ENCODE results near the gene LIN54.

DNA sequence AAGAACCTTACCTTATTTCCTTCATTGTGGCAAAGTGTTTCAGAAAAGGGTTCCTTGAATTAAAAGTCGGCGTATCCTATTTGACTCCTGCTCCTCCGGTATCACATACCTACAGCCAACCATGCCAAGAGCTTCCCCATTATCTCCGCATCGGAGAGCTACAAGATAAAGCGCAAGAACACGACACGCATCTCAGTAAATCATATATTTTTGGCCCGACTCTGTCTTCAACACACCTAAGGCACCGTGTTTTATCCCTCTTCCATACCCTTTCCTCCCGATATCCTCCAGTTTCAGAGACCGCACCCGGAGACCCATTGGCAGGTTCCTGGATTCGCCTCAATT is 110.6 kb downstream of the LIN54 start:
- TF ChIP-seq, protein P1, sequence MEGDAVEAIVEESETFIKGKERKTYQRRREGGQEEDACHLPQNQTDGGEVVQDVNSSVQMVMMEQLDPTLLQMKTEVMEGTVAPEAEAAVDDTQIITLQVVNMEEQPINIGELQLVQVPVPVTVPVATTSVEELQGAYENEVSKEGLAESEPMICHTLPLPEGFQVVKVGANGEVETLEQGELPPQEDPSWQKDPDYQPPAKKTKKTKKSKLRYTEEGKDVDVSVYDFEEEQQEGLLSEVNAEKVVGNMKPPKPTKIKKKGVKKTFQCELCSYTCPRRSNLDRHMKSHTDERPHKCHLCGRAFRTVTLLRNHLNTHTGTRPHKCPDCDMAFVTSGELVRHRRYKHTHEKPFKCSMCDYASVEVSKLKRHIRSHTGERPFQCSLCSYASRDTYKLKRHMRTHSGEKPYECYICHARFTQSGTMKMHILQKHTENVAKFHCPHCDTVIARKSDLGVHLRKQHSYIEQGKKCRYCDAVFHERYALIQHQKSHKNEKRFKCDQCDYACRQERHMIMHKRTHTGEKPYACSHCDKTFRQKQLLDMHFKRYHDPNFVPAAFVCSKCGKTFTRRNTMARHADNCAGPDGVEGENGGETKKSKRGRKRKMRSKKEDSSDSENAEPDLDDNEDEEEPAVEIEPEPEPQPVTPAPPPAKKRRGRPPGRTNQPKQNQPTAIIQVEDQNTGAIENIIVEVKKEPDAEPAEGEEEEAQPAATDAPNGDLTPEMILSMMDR (IDR thresholded peaks at IDR 0.05) = no peak
- TF ChIP-seq POLR2A (IDR thresholded peaks at IDR 0.05) = no peak

Measured in esophagus squamous epithelium (tissue), 4 donors.